ENCODE measurements around the gene GEN1.

DNA sequence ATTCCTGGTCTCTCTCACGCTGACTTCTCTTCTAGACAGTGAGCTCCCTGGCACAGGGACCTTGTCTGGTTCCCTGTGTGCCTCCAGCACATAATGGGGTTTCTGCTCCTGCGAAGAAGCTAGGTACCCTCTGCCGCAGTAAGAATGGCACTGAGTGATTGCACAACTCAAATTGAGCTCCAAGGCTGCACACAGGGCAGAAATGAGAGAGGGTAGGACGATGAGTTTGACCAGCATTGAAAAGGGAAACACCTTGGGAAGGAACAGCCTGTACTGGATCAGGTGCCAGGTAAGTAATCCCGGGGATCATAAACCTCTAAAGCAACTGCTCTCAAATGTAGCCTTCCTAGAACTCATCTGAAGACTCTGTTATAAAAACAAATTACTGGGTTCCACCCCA is 41.4 kb downstream of the GEN1 start:
- TF ChIP-seq, protein P1, sequence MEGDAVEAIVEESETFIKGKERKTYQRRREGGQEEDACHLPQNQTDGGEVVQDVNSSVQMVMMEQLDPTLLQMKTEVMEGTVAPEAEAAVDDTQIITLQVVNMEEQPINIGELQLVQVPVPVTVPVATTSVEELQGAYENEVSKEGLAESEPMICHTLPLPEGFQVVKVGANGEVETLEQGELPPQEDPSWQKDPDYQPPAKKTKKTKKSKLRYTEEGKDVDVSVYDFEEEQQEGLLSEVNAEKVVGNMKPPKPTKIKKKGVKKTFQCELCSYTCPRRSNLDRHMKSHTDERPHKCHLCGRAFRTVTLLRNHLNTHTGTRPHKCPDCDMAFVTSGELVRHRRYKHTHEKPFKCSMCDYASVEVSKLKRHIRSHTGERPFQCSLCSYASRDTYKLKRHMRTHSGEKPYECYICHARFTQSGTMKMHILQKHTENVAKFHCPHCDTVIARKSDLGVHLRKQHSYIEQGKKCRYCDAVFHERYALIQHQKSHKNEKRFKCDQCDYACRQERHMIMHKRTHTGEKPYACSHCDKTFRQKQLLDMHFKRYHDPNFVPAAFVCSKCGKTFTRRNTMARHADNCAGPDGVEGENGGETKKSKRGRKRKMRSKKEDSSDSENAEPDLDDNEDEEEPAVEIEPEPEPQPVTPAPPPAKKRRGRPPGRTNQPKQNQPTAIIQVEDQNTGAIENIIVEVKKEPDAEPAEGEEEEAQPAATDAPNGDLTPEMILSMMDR (IDR thresholded peaks at IDR 0.05), result no peak
- TF ChIP-seq POLR2A (IDR thresholded peaks at IDR 0.05), result no peak
